ENCODE data around the gene ITGB6. TPM values are rescaled to one million over a fixed set of nuclear protein-coding genes. Genes with fewer than 3 reads are reported as not detected.

The ITGB6 gene
- total and polyA plus RNA-seq, 2 of the 4 experiments (the other 2 are of a cell fraction) = under 0.01 TPM; not detected in 1

- no TSS peak for BruUV-seq (replicated peaks)
- Histone ChIP-seq H3K4me1 (ENCODE audit: control insufficient read depth, insufficient read depth, low read length) (no peaks in the 10 kb centered on the region), H3K9me3 (ENCODE audit: control insufficient read depth, insufficient read depth, low read length) (no peaks in the 10 kb centered on the region), H2BK120ac (ENCODE audit: low read depth, low read length) (no peak overlapping the region), H2BK20ac (ENCODE audit: low read depth, low read length) (no peak overlapping the region), H4K5ac (ENCODE audit: low read depth, low read length) (no peak overlapping the region), H3K36me3 (ENCODE audit: control insufficient read depth, insufficient read depth, low read length) (no peaks in the 10 kb centered on the region), H3K23ac (ENCODE audit: low read depth, low read length) (no peak overlapping the region), H3K4ac (ENCODE audit: low read depth, low read length) (no peak overlapping the region), H2BK5ac (ENCODE audit: low read depth, low read length, poor library complexity, severe bottlenecking) (no peak overlapping the region), H3K4me3 (ENCODE audit: insufficient read depth, low read depth, low read length) (no peak overlapping the region), H3K27ac (ENCODE audit: insufficient read depth, low read length) (no peak overlapping the region), H3K79me1 (ENCODE audit: low read depth in 1 of 2, low read length in 2 of 2) (no peaks in the 10 kb centered on the region; a peak in 1 of 4 replicates), H2BK15ac (ENCODE audit: low read depth, low read length) (no peak overlapping the region), H3K18ac (ENCODE audit: low read depth, low read length) (no peak overlapping the region), H2AK9ac (replicated peaks; ENCODE audit: low read depth, low read length, poor library complexity) (no peak overlapping the region), H3K9me1 (ENCODE audit: insufficient read depth, low read length) (no peaks in the 10 kb centered on the region), H3K14ac (replicated peaks; ENCODE audit: low read depth, low read length) (no peak overlapping the region), H2AK5ac (ENCODE audit: low read depth, low read length) (no peak overlapping the region), H3K56ac (ENCODE audit: extremely low read depth, insufficient read depth, low read length) (no peak overlapping the region), H3K4me2 (ENCODE audit: low read depth, low read length) (no peak overlapping the region), H2AFZ (replicated peaks; ENCODE audit: low read length, poor library complexity) (no peak overlapping the region), H3K9ac (ENCODE audit: low read depth, low read length) (no peak overlapping the region), H4K91ac (ENCODE audit: insufficient read depth, low read depth, low read length) (no peak overlapping the region), H4K8ac (ENCODE audit: low read depth in 2 of 2, low read length in 2 of 2) (no peak overlapping the region), H3K27me3 (ENCODE audit: control insufficient read depth, insufficient read depth, low read length) (no peaks in the 10 kb centered on the region), H4K20me1 (ENCODE audit: insufficient read depth, low read length) (no peaks in the 10 kb centered on the region)
- DNase-seq (peak; percentile 37), ATAC-seq (ENCODE audit: low read depth) (no peak)
- dilution Hi-C loops (cut with HindIII; ENCODE audit: low sequenced_read_pairs, unreplicated experiment) = no loop called here
- WGBS, 2 experiments (ENCODE audit: extremely low coverage in 2 of 2, insufficient read length in 1 of 2) = 63% methylated on average over 5 of the region's 13 CpGs; no CpG with 5 or more reads in 1 of the 2 experiments
- in situ Hi-C loops (cut with MboI; ENCODE audit: low sequenced_read_pairs) = no loop called here
- TF ChIP-seq MAZ (IDR thresholded peaks at IDR 0.05; ENCODE audit: borderline replicate concordance, low read depth, low read length) = no peak
- no peak for TF ChIP-seq BHLHE40 (IDR thresholded peaks at IDR 0.05; ENCODE audit: low read depth, low read length)
- TF ChIP-seq USF2 (IDR thresholded peaks at IDR 0.05; ENCODE audit: low read depth, low read length) = no peak
- TF ChIP-seq MAFK (IDR thresholded peaks at IDR 0.05; ENCODE audit: low read depth, low read length) = no peak
- TF ChIP-seq RAD21 (IDR thresholded peaks at IDR 0.05; ENCODE audit: low read length) = no peak
- TF ChIP-seq ELK1 (IDR thresholded peaks at IDR 0.05; ENCODE audit: borderline replicate concordance, low read depth, low read length) = no peak
- no peak for TF ChIP-seq CHD1 (IDR thresholded peaks at IDR 0.05; ENCODE audit: low read depth, low read length)
- intact Hi-C loops (cut with micrococcal nuclease) = loop anchor here (5.0 kb wide), 1 partner anchor 34 kb away; no protein-coding TSS in a partner anchor
- CTCF ChIA-PET = no interaction called here
- POLR2A ChIA-PET (ENCODE audit: unreplicated experiment) = no interaction called here
Measured at GRCh38 chr2:160157861-160158829, 41.9 kb downstream of the ITGB6 start.
